ENCODE measurements around the gene MAPT.

The MAPT gene

GRCh38 chr17:46030752-46031151, 136.4 kb downstream of the MAPT start:
- no peak for TF ChIP-seq CTCF (IDR thresholded peaks at IDR 0.05; ENCODE audit: low read length, missing control alignments)

DNA sequence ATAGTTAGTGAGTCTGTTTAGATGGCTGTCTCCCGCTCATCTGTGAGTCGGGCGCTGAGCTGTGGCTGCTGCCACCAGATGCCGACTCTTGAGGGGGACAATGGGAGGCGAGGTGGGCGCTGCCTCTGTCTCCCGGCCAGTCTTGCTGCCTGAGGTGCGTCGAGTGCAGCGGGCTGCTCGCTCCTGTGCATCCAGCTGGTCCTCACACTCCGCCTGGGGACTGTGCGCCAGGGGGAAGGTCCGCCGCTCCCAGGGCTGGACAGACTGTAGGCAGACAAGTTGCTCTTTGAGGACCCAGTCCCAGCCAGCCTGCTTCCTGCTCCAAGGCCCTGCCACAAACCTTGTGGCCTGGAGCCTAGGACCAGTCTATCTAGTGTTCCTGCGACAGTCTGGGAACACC, 137.1 kb downstream of the MAPT start:
- no peak for DNase-seq (ENCODE audit: low read depth)
- H3K4me3 ChIP-seq (replicated peaks; ENCODE audit: low read depth, low read length): no peak overlapping the region
- TF ChIP-seq CTCF (IDR thresholded peaks at IDR 0.05; ENCODE audit: low read length, missing control alignments): no peak

More at GRCh38 chr17:46030752-46031151, 136.4 kb downstream of the MAPT start:
- DNase-seq (ENCODE audit: low read depth): no peak
- H3K4me3 ChIP-seq (replicated peaks; ENCODE audit: low read depth, low read length): no peak overlapping the region

- DNase-seq (ENCODE audit: low read depth): no peak
- no peak for TF ChIP-seq CTCF (IDR thresholded peaks at IDR 0.05; ENCODE audit: low read length, missing control alignments)
- H3K4me3 ChIP-seq (replicated peaks; ENCODE audit: low read depth, low read length): no peak overlapping the region
These were observed 137.6 kb downstream of the MAPT start for GRCh38 chr17:46031920-46032319.

DNA sequence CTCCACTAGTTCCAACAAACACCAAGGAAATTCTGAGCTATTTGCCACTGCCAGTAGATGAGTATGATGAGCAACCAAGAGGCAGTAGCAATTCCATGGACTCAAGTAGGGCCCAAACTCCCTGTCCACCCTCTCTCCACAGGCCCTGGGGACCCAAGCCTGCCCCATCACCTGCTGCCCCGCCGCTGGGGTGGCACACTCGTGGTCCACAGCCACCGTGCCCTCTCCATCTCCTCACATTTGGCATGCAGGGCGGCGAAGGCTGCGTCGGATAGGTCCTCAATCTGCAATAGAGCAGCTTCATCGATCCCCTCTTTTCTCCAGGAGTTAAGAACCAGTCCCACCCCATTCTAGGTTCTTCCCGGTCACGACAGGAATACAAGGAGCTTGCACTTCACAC, 138.6 kb downstream of the MAPT start:
- DNase-seq (ENCODE audit: low read depth): no peak
- TF ChIP-seq CTCF (IDR thresholded peaks at IDR 0.05; ENCODE audit: low read length, missing control alignments): no peak
- no peak overlapping the region for H3K4me3 ChIP-seq (replicated peaks; ENCODE audit: low read depth, low read length)

DNA sequence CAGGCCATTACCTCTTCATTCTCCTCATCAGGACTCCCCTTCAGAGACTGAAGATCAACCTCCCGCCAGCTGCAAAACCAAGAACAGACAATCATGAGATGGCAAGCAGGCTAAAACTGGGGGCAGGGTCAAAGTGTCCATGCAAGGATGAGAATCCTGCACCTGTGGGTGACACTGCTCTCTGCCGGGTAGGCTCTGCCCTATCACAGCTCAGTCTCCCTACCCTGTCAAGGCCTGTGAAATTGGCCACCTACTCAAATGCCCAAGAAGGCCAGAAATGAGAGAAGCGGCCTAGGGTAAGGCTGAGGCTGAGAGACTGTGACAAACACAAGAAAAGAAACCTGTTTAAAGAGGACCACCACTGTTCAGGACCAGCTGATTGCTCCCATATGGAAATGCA, 139.0 kb downstream of the MAPT start:
- no peak for TF ChIP-seq CTCF (IDR thresholded peaks at IDR 0.05; ENCODE audit: low read length, missing control alignments)
- DNase-seq (ENCODE audit: low read depth): no peak
- no peak overlapping the region for H3K4me3 ChIP-seq (replicated peaks; ENCODE audit: low read depth, low read length)

GRCh38 chr17:46035112-46035818, 140.9 kb downstream of the MAPT start:
- no peak for TF ChIP-seq CTCF (IDR thresholded peaks at IDR 0.05; ENCODE audit: low read length, missing control alignments)
- no peak overlapping the region for H3K4me3 ChIP-seq (replicated peaks; ENCODE audit: low read depth, low read length)
- DNase-seq (ENCODE audit: low read depth): peak; percentile 34

DNA sequence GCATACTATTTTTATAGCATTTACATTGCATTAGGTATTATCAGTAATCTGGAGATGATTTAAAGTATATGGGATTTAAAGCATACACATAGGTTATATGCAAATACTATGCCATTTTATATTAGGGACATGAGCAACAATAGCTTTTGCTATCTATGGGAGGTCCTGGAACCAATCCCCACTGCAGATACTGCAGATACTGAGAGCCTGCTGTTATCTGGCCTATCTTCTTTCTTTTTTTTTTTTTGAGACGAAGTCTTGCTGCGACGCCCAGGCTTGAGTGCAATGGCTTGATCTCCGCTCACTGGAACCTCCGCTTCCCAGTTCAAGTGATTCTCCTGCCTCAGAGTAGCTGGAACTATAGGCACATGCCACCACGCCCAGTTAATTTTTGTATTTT, 142.1 kb downstream of the MAPT start:
- no peak overlapping the region for H3K4me3 ChIP-seq (replicated peaks; ENCODE audit: low read depth, low read length)
- TF ChIP-seq CTCF (IDR thresholded peaks at IDR 0.05; ENCODE audit: low read length, missing control alignments): no peak
- DNase-seq (ENCODE audit: low read depth): no peak
